HT1080 (cell line): ENCODE data around the gene KIAA2012. TPM values are rescaled to one million over a fixed set of nuclear protein-coding genes. Genes with fewer than 3 reads are reported as not detected.

Experiments
- DNase-seq: peaks from one replicate; pipeline ENCODE4 v3.0.0-alpha.2; 2015; ENCODE audit warnings: low read depth
- polyA plus RNA-seq, 2 experiments: library from polyadenylated mRNA; depleted of rRNA; stranded (reverse); fragments of >200 nt; gene quantifications; 2 replicates each; pipeline ENCODE4 v1.2.3, GENCODE V29; 2015
- total RNA-seq: library from RNA; depleted of rRNA; stranded (reverse); fragments of >200 nt; shearing (Covaris generic); gene quantifications from 2 replicates; pipeline ENCODE4 v1.2.3, GENCODE V29; 2014; rRNA removed

Gene KIAA2012
- total RNA-seq: not detected in 2 replicates
- polyA plus RNA-seq (2015; cell fraction: cytosol; rRNA removed): 0.03 TPM in 1 of 2 replicates, not detected in the other
- polyA plus RNA-seq (2015; cell fraction: nucleus; rRNA removed): not detected in 2 replicates

GRCh38 chr2:202072737-202073401, at the start of gene KIAA2012:
Gene KIAA2012 (plus strand): TSS chr2:202073255. CDS start chr2:202073628, 373 bp downstream.
- no peak for DNase-seq

- no peak for DNase-seq
Observed at GRCh38 chr2:202023904-202024266, 49.2 kb upstream of the KIAA2012 start.

- DNase-seq: no peak
Observed at GRCh38 chr2:202024871-202025270, 48.2 kb upstream of the KIAA2012 start.

- no peak for DNase-seq
Observed at GRCh38 chr2:202025816-202026215, 47.2 kb upstream of the KIAA2012 start.

- DNase-seq: no peak
Observed at GRCh38 chr2:202026507-202026906, 46.5 kb upstream of the KIAA2012 start.

- DNase-seq: no peak
Observed at GRCh38 chr2:202030691-202031090, 42.4 kb upstream of the KIAA2012 start.

- no peak for DNase-seq
Observed at GRCh38 chr2:202031246-202031951, 41.7 kb upstream of the KIAA2012 start.

GRCh38 chr2:202032846-202033316, 40.2 kb upstream of the KIAA2012 start:
- DNase-seq: peak; percentile 50

GRCh38 chr2:202033317-202034248, 39.5 kb upstream of the KIAA2012 start, which contains the start of gene FZD7:
Gene FZD7 (plus strand): TSS chr2:202033855. CDS start chr2:202034648, 793 bp downstream.
- DNase-seq: peak; percentile 83

GRCh38 chr2:202034249-202035088, 38.6 kb upstream of the KIAA2012 start:
- DNase-seq: no peak

- DNase-seq: no peak
Observed at GRCh38 chr2:202035089-202035940, 37.7 kb upstream of the KIAA2012 start.

GRCh38 chr2:202035941-202036372, 37.1 kb upstream of the KIAA2012 start:
- DNase-seq: no peak

GRCh38 chr2:202036601-202037037, 36.4 kb upstream of the KIAA2012 start:
- no peak for DNase-seq

GRCh38 chr2:202037086-202037485, 36.0 kb upstream of the KIAA2012 start:
- no peak for DNase-seq

GRCh38 chr2:202038471-202039277, 34.4 kb upstream of the KIAA2012 start:
- peak; percentile 45 for DNase-seq

- no peak for DNase-seq
Observed at GRCh38 chr2:202039278-202040078, 33.6 kb upstream of the KIAA2012 start.

- DNase-seq: no peak
Observed at GRCh38 chr2:202040079-202040844, 32.8 kb upstream of the KIAA2012 start.
